Right lobe of liver (tissue), 4 donors: ENCODE results near the gene SMIM28.
"Not testable (repeated sequence)": the region's sequence is repeated elsewhere in the genome, so short reads cannot be mapped to it uniquely, and the experiment has no call there.

Experiments
- CTCF ChIP-seq, 4 donors: fragments of 200-600 bp in 3 of 4; fragments of 450-650 bp in 1 of 4; IDR thresholded peaks; one replicate each; pipeline versions ENCODE4 v1.5.1 to v1.8.0; 2016 to 2022; ENCODE audit warnings: antibody characterized with exemption in 4 of 4, mild to moderate bottlenecking in 2 of 4
- POLR2A ChIP-seq: fragments of 450-650 bp; IDR thresholded peaks from one replicate; pipeline ENCODE4 v1.6.1; 2017; ENCODE audit warnings: antibody characterized with exemption, mild to moderate bottlenecking
- donor health status: DM: no; HTN: no; CAD: no.
- donor health status: DM: no; HTN: no; CAD: no.
- donor health status: DM: no; HTN: yes; CAD: no.

- TF ChIP-seq CTCF (IDR thresholded peaks at IDR 0.05); POLR2A: not testable (repeated sequence)
Observed at GRCh38 chr6:138368684-138369083, 9.0 kb upstream of the SMIM28 start.
